Neural cell (in vitro differentiated cells): ENCODE measurements around the gene SGIP1.

Experiments used
- CTCF ChIP-seq: fragments of 450-650 bp; IDR thresholded peaks from 2 replicates; pipeline ENCODE4 v1.5.1; 2014; ENCODE audit warnings: antibody characterized with exemption, mild to moderate bottlenecking, moderate library complexity; ENCODE audit not compliant: poor library complexity, severe bottlenecking
- EP300 ChIP-seq: fragments of 450-650 bp; conservative IDR thresholded peaks from 2 replicates; pipeline ENCODE4 v1.6.1; 2014; ENCODE audit warnings: antibody characterized with exemption, mild to moderate bottlenecking, moderate library complexity; ENCODE audit not compliant: poor library complexity, severe bottlenecking
- TAF1 ChIP-seq: IDR thresholded peaks from 2 replicates; pipeline ENCODE4 v1.6.1; 2012; ENCODE audit warnings: low read depth

- TF ChIP-seq EP300 (no peak), CTCF (no peak), TAF1 (no peak)
Observed at GRCh38 chr1:66778969-66779368, 245.0 kb downstream of the SGIP1 start.
